GM19238 (cell line): ENCODE results near the gene ERGIC1.
"Not testable (repeated sequence)": the region's sequence is repeated elsewhere in the genome, so short reads cannot be mapped to it uniquely, and the experiment has no call there.

Source experiments
- DNase-seq: peaks from one replicate; pipeline ENCODE4 v3.0.0; 2011; ENCODE audit warnings: low spot score; ENCODE audit not compliant: insufficient read length

Gene ERGIC1

DNA sequence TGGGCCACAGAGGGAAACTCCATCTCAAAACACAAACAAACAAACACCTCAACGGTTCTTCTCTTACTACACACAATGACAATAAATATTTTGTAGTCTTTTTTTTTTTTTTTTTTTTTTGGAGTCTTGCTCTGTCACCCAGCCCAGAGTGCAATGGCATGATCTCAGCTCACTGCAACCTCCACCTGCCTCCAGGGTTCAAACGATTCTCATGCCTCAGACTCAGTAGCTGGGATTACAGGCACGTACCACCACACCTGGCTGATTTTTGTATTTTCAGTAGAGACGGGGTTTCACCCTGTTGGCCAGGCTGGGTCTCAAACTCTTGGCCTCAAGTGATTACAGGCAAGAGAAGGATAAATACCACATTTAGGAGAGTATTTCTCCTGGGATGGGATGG, 30.1 kb downstream of the ERGIC1 start:
- not testable (repeated sequence) for DNase-seq

- DNase-seq, result no peak
Measured at GRCh38 chr5:172864747-172865146, 30.7 kb downstream of the ERGIC1 start.

DNA sequence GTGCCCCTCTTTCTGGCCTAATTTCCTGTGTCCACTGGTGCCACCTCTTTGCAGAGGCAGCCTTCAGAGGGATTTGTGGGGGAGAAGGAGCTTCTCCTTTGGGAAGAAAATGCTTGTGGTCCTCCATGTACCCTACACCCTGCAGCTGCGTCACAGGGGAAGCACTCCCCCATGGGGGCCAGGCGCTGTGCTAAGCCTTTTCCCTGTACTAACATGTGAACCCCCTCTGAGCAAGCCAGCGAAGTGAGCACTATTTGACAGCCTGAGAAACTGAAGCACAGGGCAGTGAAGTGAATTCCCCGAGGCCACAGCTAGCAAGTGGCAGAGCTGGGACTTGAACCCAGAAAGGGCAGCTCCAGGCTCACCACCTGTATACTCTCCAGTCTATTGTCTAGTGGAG, 32.3 kb downstream of the ERGIC1 start:
- DNase-seq, result no peak

- no peak for DNase-seq
Measured at GRCh38 chr5:172866802-172867748, 33.0 kb downstream of the ERGIC1 start.

DNA sequence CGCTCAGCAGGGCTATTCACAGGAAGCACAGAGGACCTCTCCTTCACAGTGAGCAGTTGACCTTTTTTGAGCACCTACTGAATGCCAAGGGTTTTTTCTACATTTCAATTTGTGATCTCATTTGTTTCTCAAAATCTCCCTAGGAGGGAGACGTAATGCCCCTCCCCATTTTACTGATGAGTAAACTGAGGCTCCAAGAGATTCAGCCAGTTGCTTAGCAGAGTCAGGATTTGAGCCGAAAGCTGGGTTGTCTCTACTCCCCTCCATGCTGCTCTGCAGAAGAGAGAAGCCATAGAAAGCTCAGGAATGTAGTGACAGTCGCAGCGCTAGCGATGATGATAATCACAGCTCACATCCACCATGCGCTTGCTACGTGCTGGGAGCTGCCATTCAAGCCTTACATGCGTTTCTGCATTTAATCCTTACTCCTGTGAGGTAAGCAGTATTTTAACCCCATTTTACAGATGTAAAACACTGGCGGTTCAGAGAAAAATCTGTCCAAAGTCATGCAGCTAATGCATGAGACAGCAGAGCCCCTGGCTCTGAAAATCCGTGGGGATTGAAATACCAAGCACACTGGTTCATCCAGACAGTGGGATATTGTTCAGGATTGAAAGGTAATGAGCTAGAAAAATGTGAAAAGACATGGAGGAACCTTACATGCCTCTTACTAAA, 33.8 kb downstream of the ERGIC1 start:
- DNase-seq, result no peak

DNA sequence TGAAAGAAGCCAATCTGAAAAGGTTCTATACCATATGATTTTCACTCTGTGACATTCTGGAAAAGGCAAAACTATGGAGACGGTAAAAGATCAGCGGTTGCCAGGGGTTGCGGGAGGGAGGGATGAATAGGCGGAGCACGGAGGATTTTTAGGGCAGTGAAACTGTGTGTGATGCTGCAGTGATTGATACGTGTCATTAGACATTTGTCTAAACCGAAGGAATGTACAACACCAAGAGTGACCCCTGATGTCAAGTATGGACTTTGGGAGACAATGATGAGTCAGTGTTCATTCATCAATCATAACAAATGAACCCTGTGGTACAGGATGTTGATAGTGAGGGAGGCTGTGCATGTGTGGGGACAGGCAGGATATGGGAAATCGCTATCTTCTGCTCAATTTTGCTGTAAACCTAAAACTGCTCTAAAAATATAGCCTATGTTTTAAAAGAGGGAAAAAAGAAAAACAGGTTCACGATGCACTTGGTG, 34.4 kb downstream of the ERGIC1 start:
- DNase-seq, result no peak

DNA sequence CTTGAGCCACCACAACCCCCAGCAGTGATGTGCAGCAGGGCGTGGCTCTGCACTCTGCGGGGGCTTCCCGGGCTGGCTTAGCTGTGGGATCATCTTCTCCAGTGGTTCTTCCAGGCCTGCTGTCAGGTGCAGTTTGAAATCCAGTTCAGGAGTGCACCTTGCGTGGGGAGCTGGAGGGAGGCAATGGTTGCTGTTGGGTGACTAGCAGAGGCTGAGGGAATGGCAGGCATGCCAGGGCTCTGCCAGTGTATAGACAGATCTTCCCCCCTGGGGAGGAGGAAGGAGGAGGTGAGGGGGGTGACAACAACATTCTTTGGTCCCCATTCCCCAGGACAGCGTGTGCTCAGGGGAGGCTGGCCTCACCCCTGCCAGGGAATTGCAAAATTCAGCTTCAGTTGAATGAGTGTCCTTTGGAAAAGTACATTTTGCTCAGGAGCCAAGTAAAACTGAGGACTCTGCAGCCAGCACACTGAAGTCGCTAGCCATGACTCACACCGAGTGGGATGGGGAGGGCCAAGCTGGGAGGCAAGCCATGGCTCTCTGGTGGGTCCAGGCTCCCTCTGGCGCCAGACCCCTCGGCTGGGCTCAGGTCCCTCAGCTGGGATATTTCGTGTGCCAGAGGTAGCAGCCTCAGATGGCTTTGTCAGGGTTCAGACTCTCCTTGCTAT, 35.0 kb downstream of the ERGIC1 start:
- no peak for DNase-seq

DNA sequence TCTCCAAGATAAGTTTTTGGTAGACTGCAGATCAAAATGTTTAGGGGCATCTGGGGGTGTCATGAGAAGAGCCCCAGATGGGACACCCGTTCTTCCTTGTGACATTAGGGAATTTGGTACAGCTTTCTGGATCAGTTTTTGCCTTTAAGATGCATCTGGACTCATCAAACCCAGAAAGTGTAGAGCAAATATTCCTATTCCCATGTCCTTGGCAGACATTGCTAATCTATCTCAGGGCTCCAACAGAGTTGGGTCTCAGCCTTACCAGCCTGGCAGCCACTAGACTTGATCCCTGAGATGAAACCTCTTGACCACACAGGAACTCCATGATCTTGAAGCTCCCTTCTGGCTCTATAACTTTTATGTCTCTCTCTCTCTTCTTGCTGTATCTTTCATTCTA, 35.6 kb downstream of the ERGIC1 start:
- no peak for DNase-seq

DNA sequence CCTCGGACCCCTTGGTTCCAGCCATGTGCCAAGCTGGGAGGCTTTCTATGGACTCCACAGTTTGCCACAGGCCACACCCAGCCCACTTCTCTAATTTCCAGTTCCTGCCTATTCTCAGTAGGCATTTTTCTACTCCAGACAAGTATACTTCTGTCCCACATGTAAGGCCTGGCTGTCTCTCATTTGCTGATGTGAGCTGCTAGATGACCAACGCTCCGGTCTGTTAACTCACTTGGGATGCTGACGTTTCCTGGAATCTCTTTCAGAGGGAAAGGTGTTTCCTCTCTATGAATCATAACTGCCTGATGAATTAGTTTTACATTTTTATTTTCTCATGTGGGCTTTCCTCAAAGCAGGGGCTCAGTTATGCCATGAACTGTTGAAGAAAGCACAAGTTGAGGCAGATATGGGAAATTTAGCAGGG, 36.3 kb downstream of the ERGIC1 start:
- DNase-seq, result no peak

DNA sequence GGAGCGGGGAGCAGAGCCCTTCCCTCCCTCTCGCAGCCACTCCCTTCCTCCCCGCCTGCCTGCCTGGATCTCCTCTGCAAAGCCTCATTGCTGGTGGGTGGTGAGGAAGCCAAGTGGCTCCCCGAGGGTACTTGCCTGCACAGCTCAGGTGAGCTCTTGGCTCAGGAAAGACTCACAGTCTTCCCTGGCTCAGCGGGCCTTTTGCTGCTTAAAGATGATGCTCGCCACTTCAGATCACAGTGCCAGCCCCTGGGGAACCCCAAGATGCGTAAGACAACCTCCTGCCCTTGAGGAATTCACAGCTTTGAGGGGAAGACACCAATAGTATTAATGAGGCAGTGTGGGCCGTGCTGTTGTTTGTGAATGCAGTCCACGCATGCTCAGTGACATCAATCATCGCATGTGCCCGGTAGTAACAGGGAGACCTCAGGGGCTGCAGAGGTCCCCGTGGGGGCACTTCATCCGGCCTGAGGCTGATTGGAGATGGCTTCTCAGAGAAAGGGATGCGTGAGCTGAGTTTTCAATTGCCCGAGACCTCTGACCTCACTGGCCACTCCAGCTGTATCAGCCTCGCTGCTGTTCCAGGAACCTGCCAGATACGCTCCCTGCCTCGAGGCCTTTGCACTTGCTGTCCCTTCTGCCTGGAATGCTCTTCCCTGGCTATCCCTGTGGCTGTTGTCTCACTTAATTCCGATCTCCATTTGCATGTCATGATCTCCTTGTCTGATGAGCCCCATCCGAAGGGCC, 36.8 kb downstream of the ERGIC1 start:
- no peak for DNase-seq

DNA sequence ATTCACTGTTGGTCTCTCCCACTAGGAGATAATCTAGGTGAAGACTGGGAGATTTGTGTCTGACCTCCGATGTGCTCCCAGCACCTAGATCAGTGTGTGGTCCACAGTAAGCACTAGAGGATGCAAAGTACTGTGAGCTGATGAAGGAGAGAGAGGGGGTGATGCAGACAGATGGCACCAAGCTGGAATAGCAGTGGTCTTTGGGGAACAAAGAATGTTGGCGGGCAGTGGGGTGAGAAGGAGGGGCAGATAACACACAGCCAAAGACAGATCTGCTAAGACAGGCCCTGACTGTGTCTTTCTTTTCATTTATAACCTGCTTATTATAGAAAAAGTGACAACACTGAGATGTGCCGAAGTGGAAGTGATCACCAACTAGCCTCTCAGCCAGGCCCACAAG, 37.5 kb downstream of the ERGIC1 start:
- no peak for DNase-seq

DNA sequence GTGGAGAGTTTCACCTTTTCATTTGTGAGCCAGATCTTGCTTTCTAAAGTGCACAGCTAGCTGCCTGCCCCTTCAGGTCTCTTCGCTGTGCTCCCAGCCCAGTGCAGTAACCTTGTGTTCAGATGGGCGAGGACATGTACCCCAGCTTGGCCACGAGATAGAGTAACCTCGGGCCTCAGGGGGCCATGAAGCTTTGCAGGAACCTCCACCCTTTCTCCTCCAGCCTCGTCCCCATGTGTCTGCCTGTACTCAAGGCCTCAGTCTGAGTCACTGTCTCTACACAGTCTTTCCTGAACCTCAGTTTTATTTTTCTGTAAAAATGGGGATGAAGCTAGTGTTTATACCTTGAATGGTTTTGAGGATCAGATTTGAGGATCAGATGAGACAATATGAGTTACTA, 37.9 kb downstream of the ERGIC1 start:
- no peak for DNase-seq

DNA sequence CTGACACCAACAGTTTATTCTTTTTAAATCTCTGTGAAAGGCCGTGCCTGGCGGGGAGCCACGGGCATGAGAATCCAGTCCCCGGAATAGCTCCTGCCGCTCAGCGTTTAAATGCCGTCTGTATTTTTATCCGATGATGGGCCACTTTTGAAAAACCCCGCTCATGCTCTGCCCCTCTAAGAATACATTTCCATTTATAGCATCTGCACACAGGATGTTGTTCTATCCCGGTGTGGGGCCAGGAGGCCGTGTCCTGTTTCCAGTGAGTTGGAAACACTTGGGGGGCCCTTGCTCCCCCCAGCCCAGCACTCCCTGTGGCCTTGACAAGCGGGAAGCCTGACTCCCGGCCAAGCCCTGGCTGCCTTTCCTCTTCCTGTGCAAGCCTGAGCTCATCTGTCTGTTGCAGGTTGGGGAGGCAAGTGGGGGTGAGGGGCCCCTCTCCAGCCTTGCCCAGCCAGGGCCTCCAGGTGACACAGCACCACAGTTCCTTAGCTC, 39.0 kb downstream of the ERGIC1 start:
- DNase-seq, result no peak

DNA sequence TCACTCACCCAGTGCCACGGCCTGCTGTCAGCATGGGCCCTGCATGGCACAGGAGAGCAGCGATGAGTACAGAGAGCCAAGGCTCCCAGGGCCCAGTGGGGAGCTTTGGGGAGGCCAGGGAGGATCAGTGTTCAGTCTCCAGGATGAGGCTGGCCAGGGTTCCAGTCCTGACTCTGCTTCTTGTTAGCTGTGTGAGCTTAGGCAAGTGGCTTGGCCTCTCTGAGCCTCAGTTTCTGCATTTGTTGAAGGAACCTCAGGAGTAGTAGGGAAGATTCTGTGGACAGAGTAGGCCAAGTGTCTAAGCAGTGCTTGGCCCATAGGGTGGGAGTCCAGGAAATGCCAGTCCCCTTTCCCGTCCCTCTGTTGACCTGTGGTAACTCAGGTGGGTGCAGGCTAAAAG, 39.5 kb downstream of the ERGIC1 start:
- no peak for DNase-seq

- DNase-seq, result no peak
Measured at GRCh38 chr5:172874647-172875504, 40.8 kb downstream of the ERGIC1 start.

DNA sequence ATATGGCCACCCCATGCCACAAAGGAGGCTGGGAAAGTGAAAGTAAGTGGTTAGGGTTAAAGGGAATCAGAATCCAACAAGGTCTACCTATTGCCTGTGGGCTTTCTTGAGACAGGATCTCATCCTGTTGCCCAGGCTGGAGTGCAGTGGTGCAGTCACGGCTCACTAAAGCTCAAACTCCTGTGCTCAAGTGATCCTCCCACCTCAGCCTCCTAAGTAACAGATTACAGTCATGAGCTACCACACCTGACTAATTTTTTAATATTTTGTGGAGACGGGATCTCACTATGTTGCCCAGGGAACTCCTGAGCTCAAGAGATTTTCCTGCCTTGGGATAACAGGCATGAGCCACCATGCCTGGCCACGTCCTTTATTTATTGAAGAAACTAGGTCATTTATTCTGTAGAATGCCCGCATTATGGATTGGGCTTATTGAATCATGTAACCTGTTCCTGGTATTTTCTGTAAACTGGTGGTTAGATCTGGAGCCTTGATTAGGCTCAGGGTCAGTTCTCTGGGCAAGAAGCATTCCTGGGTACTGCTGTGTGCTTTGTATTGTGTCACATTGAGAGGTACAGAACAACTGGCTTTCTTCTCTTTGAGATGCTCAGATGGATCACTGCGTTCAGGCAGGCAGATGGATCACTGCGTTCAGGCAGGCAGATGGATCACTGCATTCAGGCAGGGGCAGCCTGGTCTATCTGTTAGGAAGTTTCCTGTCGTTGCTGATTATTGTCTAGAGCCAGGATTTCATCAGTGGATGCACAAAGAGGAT, 41.6 kb downstream of the ERGIC1 start:
- no peak for DNase-seq

GRCh38 chr5:172876578-172876977, 42.5 kb downstream of the ERGIC1 start:
- DNase-seq, result no peak

DNA sequence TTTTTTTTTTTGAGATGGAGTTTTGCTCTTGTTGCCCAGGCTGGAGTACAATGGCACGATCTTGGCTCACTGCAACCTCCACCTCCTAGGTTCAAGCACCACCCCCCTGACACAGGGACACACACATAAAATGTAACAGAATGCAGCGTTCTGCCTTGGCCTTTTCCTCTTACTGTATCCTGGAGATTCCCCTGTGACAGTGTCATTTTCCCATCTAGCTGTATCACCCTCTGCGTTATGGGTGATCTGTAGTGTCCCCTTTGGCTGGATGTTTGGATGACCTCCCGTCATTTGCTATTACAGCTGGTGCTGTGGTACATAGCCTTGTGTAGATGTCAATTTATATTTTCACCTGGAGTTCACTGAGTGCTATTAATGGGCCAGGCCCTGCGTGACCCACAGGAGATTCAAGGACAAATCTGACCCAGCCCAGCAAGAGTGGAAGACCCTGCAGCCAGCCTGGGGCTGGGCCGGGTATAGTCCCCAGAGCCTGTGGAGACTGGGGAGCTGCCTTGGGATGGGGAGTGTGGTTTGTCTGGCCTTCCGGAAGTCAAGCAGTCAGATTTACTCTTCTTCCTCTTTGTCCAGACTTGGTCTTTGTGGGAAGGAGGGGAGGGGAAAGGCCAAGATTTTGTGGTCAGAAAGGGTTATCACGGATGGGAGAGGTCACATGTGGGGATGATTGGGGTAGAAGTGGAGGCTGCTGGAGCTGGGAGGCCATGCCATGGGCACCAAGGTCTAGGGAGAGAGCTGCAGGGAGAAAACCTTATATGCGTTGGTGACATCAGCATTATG, 43.6 kb downstream of the ERGIC1 start:
- DNase-seq, result no peak

DNA sequence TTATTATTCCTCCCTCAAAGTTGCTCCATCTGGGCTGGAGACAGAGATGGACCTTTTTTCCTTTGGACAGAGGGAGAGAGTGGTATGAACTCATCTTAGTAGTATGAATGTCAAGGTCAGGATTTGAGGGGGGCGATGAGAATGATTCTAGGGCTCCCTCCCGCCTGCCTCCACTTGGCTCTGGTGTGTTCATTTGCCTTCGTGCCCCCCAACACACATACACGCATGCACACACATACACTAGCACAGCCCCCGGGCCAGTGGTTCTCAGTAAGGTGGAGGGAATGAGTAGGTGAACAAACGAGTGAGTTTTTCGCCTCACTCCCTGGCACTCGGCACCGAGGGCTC, 44.5 kb downstream of the ERGIC1 start:
- DNase-seq, result no peak
